K562 treated with DMSO at 1 percent for 12 hours (cell line): ENCODE results near the gene RARA. TPM values are rescaled to one million over a fixed set of nuclear protein-coding genes. Genes with fewer than 3 reads are reported as not detected.

Experiments
- total RNA-seq: library from RNA; unstranded; fragments of 300-600 nt; gene quantifications from 2 replicates; pipeline ENCODE4 v1.2.3, GENCODE V29; 2022; ENCODE audit not compliant: insufficient read depth

The RARA gene
- total RNA-seq: 9.3 and 24.9 TPM in 2 replicates

GRCh38 chr17:40309031-40309948 lies at the start of gene RARA:
TSS of gene RARA (plus strand) at chr17:40309180. CDS start at chr17:40331219, 22,039 bp downstream.

GRCh38 chr17:40287494-40288369 lies 21.2 kb upstream of the RARA start, which contains the start of gene CDC6:
TSS of gene CDC6 (plus strand) at chr17:40287879. CDS start at chr17:40289421, 1,542 bp downstream.

GRCh38 chr17:40364121-40364861 lies 55.3 kb downstream of the RARA start, which contains the start of gene GJD3:
TSS of gene GJD3 (minus strand) at chr17:40364737. CDS start at chr17:40363815, 922 bp downstream.

Other genes starting within 250 kb of the RARA start
- 9.5 and 19.3 TPM in 2 replicates for gene THRA, start 246.2 kb upstream of the RARA start, total RNA-seq
- gene NR1D1, start 208.6 kb upstream of the RARA start, total RNA-seq: 3.3 and 4.5 TPM in 2 replicates
- gene MSL1, start 187.2 kb upstream of the RARA start, total RNA-seq: 16.3 and 47.9 TPM in 2 replicates
- gene CASC3, start 168.6 kb upstream of the RARA start, total RNA-seq: 26.8 and 47.2 TPM in 2 replicates
- 1.7 and 2.6 TPM in 2 replicates for gene RAPGEFL1, start 131.7 kb upstream of the RARA start, total RNA-seq
- 5.3 and 17.2 TPM in 2 replicates for gene WIPF2, start 89.9 kb upstream of the RARA start, total RNA-seq
- gene CDC6, start 21.3 kb upstream of the RARA start, total RNA-seq: 37.4 and 75.2 TPM in 2 replicates
- 11.4 and 17.5 TPM in 2 replicates for gene GJD3, start 55.6 kb downstream of the RARA start, total RNA-seq
- 148 and 237 TPM in 2 replicates for gene TOP2A, start 108.7 kb downstream of the RARA start, total RNA-seq
- 70.1 and 78.7 TPM in 2 replicates for gene IGFBP4, start 134.3 kb downstream of the RARA start, total RNA-seq
- gene TNS4, start 192.4 kb downstream of the RARA start, total RNA-seq: not detected in 2 replicates